Breast epithelium (tissue), 4 donors: Measurements from ENCODE around the gene CST3. TPM values are rescaled to one million over a fixed set of nuclear protein-coding genes. Genes with fewer than 3 reads are reported as not detected.

Experiments used
- DNase-seq, 2 donors: peaks; one replicate each; pipeline ENCODE4 v3.0.0-alpha.2; 2019; ENCODE audit warnings: low spot score in 2 of 2
- H3K27ac ChIP-seq, 2 donors: fragments of 200-600 bp; sonication (generic) in 1 of 2; one replicate each; pipeline ENCODE4 v1.5.1; 2016 to 2019; ENCODE audit warnings: mild to moderate bottlenecking in 1 of 2
- H3K27me3 ChIP-seq, 2 donors: fragments of 200-600 bp; sonication (generic) in 1 of 2; one replicate each; pipeline versions ENCODE4 v1.5.1 to v1.6.0; 2017 to 2019; ENCODE audit warnings: control low read depth in 1 of 2, mild to moderate bottlenecking in 1 of 2
- H3K36me3 ChIP-seq: fragments of 200-600 bp; one replicate; pipeline ENCODE4 v1.5.1; 2019
- H3K4me1 ChIP-seq, 2 donors: fragments of 200-600 bp; sonication (generic); one replicate each; pipeline ENCODE4 v1.5.1; 2016 to 2019; ENCODE audit warnings: control low read depth in 1 of 2
- H3K4me3 ChIP-seq, 3 donors: fragments of 200-600 bp; sonication (generic); 1 replicate in 2 of 3; 2 replicates in 1 of 3; pipeline ENCODE4 v1.5.1; 2016 to 2019; ENCODE audit warnings: mild to moderate bottlenecking in 3 of 3, moderate library complexity in 2 of 3
- H3K9me3 ChIP-seq, 2 donors: fragments of 200-600 bp; sonication (generic) in 1 of 2; one replicate each; pipeline ENCODE4 v1.5.1; 2016 to 2019; ENCODE audit warnings: control low read depth in 1 of 2
- POLR2A ChIP-seq: fragments of 450-650 bp; IDR thresholded peaks from one replicate; pipeline ENCODE4 v1.6.1; 2016; ENCODE audit warnings: antibody characterized with exemption, mild to moderate bottlenecking, moderate library complexity
- POLR2AphosphoS5 ChIP-seq, 3 donors: sonication (generic); formaldehyde crosslinking; IDR thresholded peaks; one replicate each; pipeline ENCODE4 v1.6.1; 2017; ENCODE audit warnings: antibody characterized with exemption in 3 of 3
- intact Hi-C: fragments of 100-400 bp; cut with DNase I; formaldehyde crosslinking; loops from one replicate; pipeline ENCODE4 v1.15.1; 2023; ENCODE audit warnings: low total_unique reads
- total RNA-seq, 3 donors: library from RNA; depleted of rRNA; stranded (reverse); fragments of >200 nt; gene quantifications; one replicate each; pipeline ENCODE4 v1.1.0, GENCODE V29; 2016
- TF ChIP-seq, protein P1 (sequence below), 3 donors: fragments of 450-650 bp; IDR thresholded peaks; one replicate each; pipeline ENCODE4 v1.5.1; 2016 to 2017; ENCODE audit warnings: antibody characterized with exemption in 3 of 3, mild to moderate bottlenecking in 3 of 3, moderate library complexity in 3 of 3

CST3 gene
- total RNA-seq, 3 donors from 2014 or later = 498 to 1,982 (median 699) TPM

DNA sequence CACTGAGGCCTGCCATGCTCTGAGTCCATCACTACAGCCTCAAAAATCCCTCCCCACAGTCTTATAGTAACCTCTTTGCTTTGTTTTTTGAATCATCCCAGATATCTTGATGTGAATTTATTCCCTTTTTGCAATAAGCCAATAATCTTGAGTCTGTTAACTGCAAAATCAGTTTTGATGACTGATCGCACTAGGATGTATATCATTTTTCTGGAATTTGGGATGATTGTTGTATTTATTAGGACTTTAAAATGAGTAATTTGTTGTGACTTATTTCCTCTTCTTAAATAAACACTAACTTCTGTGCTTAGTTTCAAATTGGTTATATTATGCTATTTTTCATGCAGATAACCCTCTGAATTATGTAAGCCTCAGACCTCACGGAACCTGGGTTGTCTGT, 45.5 kb upstream of the CST3 start:
- no peak overlapping the region for H3K27ac ChIP-seq
- no peaks in the 10 kb centered on the region for H3K4me1 ChIP-seq
- no peak for DNase-seq
- intact Hi-C loops = no loop called here
- no peaks in the 10 kb centered on the region for H3K27me3 ChIP-seq
- H3K36me3 ChIP-seq = no peaks in the 10 kb centered on the region
- H3K9me3 ChIP-seq = no peaks in the 10 kb centered on the region
- H3K4me3 ChIP-seq = no peak overlapping the region
- TF ChIP-seq POLR2AphosphoS5 (IDR thresholded peaks at IDR 0.05) (no peak), POLR2A (no peak)
- TF ChIP-seq, protein P1, sequence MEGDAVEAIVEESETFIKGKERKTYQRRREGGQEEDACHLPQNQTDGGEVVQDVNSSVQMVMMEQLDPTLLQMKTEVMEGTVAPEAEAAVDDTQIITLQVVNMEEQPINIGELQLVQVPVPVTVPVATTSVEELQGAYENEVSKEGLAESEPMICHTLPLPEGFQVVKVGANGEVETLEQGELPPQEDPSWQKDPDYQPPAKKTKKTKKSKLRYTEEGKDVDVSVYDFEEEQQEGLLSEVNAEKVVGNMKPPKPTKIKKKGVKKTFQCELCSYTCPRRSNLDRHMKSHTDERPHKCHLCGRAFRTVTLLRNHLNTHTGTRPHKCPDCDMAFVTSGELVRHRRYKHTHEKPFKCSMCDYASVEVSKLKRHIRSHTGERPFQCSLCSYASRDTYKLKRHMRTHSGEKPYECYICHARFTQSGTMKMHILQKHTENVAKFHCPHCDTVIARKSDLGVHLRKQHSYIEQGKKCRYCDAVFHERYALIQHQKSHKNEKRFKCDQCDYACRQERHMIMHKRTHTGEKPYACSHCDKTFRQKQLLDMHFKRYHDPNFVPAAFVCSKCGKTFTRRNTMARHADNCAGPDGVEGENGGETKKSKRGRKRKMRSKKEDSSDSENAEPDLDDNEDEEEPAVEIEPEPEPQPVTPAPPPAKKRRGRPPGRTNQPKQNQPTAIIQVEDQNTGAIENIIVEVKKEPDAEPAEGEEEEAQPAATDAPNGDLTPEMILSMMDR (IDR thresholded peaks at IDR 0.05) = no peak

DNA sequence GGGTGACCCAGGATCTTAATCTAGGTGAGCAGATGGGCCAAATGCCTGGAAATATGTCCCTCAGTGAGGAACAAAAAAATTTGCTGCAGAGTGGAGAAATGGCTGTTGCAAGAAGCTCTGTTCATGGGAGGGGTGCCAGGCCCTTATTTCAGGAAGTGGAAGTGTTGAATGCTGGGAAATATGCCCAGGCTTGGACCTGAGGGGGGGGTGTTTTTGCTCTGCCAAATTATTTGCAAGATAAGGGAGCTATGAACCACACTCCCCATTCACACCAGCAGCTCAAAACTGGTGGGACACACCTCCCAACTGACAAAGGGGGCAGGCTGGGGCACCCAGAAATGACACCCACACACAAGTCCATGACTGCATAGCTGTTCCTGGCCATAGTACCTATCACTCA, 42.4 kb upstream of the CST3 start:
- Histone ChIP-seq H3K36me3 (no peaks in the 10 kb centered on the region), H3K27ac (no peak overlapping the region), H3K4me3 (no peak overlapping the region), H3K9me3 (no peaks in the 10 kb centered on the region), H3K27me3 (no peaks in the 10 kb centered on the region), H3K4me1 (no peaks in the 10 kb centered on the region)
- DNase-seq = no peak
- intact Hi-C loops = no loop called here
- TF ChIP-seq, protein P1 (IDR thresholded peaks at IDR 0.05) = no peak
- no peak for TF ChIP-seq POLR2AphosphoS5 (IDR thresholded peaks at IDR 0.05)
- TF ChIP-seq POLR2A = no peak

DNA sequence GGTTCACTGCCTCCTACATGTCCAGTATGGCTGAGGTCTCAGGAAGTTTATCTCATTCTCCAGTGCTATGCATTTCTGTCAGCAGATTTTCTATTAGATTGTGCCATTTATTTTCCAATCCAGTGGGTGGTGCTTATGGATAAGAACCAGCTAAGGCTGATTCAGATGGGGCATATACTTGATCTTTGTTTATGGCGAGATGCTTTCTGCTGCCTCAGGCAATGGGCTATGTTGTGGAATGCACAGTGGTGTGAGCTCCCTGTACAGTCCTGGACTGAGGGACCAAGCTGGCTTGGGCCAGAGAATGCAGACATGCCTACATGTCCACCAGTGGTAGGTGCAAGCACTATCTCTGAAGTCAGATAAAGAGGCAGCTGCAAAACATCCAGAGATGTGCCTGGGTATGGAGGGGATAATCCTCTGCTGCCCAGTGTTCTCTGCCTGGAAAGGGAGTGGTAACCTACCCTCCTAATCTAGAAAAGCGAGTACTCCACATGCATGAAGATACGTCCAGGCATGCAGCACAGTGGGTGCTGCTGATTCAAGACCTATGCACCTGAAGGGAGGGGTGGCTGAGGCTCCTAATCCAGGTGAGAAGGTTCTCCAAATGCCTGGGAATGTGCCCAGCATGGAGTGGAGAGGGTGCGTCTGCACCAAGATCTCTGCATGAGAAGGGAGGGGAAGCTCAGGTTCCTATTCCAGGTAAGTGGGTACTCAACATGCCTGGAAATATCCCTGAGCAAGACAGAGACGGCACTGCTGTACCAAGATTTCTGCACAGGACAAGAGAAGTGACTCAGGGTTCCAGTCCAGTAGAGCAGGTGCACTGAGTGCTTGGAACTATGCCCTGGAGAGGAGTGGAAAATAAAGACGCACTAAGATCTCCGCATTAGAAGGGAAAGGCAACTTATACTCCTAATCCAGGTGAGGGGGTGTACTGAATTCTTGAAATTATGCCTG, 41.7 kb upstream of the CST3 start:
- H3K27me3 ChIP-seq = no peaks in the 10 kb centered on the region
- no peak for TF ChIP-seq POLR2AphosphoS5 (IDR thresholded peaks at IDR 0.05)
- TF ChIP-seq POLR2A = no peak
- TF ChIP-seq, protein P1 (IDR thresholded peaks at IDR 0.05) = no peak
- H3K4me3 ChIP-seq = no peak overlapping the region
- intact Hi-C loops = loop anchor here (5.0 kb wide), 1 partner anchor 377 kb away; no protein-coding TSS in a partner anchor
- H3K36me3 ChIP-seq = no peaks in the 10 kb centered on the region
- DNase-seq = no peak
- no peak overlapping the region for H3K27ac ChIP-seq
- H3K4me1 ChIP-seq = no peaks in the 10 kb centered on the region
- H3K9me3 ChIP-seq = no peaks in the 10 kb centered on the region

DNA sequence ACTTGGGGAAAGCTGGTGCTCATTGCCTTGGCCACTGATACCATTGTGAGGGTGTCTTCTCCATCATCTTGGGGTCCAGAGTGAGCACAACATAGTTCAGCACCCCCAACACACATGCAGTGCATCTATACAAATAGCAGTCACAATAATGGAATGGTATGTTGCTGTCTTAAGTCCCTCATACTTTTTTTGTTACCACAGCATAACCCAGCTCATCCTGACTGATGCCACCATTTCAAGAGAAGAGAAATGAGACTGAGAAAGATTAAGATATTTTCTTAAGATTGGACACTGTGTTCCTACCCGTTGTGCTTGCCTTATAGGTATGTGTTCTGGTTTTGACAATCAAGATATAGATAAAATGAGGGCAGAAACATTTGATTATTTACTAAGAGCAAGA, 35.5 kb upstream of the CST3 start:
- intact Hi-C loops = no loop called here
- TF ChIP-seq POLR2AphosphoS5 (IDR thresholded peaks at IDR 0.05) = no peak
- no peak for TF ChIP-seq POLR2A
- TF ChIP-seq, protein P1 (IDR thresholded peaks at IDR 0.05) = no peak
- Histone ChIP-seq H3K36me3 (no peaks in the 10 kb centered on the region), H3K4me1 (no peaks in the 10 kb centered on the region), H3K27me3 (no peaks in the 10 kb centered on the region), H3K4me3 (no peak overlapping the region), H3K9me3 (no peaks in the 10 kb centered on the region), H3K27ac (no peak overlapping the region)
- no peak for DNase-seq

DNA sequence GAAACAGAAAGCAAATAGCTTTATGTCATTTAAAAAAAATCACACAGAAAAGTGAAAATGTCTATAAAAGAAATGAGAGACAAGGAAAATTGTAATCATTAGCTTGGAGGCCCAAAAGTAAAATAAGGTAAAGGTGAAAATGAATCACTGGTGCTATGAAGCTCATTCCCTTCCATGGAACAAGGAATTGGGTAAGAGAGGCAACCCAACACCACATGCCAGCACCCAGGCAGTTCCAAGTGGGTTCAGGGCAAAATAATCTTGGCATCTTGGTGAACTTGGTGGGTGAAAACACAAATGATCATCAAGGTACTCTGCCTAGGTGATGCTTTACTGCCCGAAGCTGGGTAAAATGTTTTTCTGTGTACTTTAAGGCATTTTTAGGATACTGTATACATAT, 34.4 kb upstream of the CST3 start:
- H3K36me3 ChIP-seq = no peaks in the 10 kb centered on the region
- no peaks in the 10 kb centered on the region for H3K9me3 ChIP-seq
- TF ChIP-seq, protein P1 (IDR thresholded peaks at IDR 0.05) = no peak
- TF ChIP-seq POLR2AphosphoS5 (IDR thresholded peaks at IDR 0.05) (no peak), POLR2A (no peak)
- no peaks in the 10 kb centered on the region for H3K27me3 ChIP-seq
- H3K27ac ChIP-seq = no peak overlapping the region
- intact Hi-C loops = no loop called here
- H3K4me3 ChIP-seq = no peak overlapping the region
- H3K4me1 ChIP-seq = no peaks in the 10 kb centered on the region
- DNase-seq = no peak
